ENCODE results near the gene ACTC1.

GRCh38 chr15:34783431-34783830, 11.9 kb downstream of the ACTC1 start:
- TF ChIP-seq CTCF (IDR thresholded peaks at IDR 0.05; ENCODE audit: poor library complexity, severe bottlenecking) (no peak), REST (IDR thresholded peaks at IDR 0.05; ENCODE audit: borderline replicate concordance) (no peak), RAD21 (conservative IDR thresholded peaks at IDR 0.05) (no peak), EZH2 (IDR thresholded peaks at IDR 0.05; ENCODE audit: borderline replicate concordance, insufficient read depth, low read length, poor library complexity, severe bottlenecking) (no peak), EP300 (conservative IDR thresholded peaks at IDR 0.05; ENCODE audit: poor library complexity, severe bottlenecking) (no peak), POLR2AphosphoS5 (IDR thresholded peaks at IDR 0.05) (no peak), TAF1 (IDR thresholded peaks at IDR 0.05; ENCODE audit: low read depth) (no peak)
